Neural progenitor cell (in vitro differentiated cells): ENCODE results near the gene PPM1L. TPM values are rescaled to one million over a fixed set of nuclear protein-coding genes. Genes with fewer than 3 reads are reported as not detected.

Source experiments
- DNase-seq: peaks from one replicate; pipeline ENCODE4 v3.0.0-alpha.2; 2016; ENCODE audit warnings: low spot score
- H2AFZ ChIP-seq: fragments of 200-600 bp; sonication (generic); replicated peaks from 2 replicates; pipeline ENCODE4 v1.6.1; 2016; ENCODE audit warnings: antibody characterized with exemption
- H3F3A ChIP-seq: fragments of 200-600 bp; sonication (generic); 2 replicates; pipeline ENCODE4 v1.6.1; 2016; ENCODE audit warnings: antibody characterized with exemption, low read depth
- H3K27ac ChIP-seq: fragments of 200-600 bp; sonication (generic); 2 replicates; pipeline ENCODE4 v1.5.1; 2016; ENCODE audit warnings: mild to moderate bottlenecking
- H3K27me3 ChIP-seq: fragments of 200-600 bp; sonication (generic); 2 replicates; pipeline ENCODE4 v1.6.1; 2016; ENCODE audit warnings: mild to moderate bottlenecking, moderate library complexity
- H3K36me3 ChIP-seq: fragments of 200-600 bp; sonication (generic); 2 replicates; pipeline ENCODE4 v1.5.1; 2016
- H3K4me1 ChIP-seq: fragments of 200-600 bp; sonication (generic); 2 replicates; pipeline ENCODE4 v1.6.1; 2016; ENCODE audit warnings: mixed run types
- H3K4me2 ChIP-seq: fragments of 200-600 bp; sonication (generic); 2 replicates; pipeline ENCODE4 v1.6.1; 2016
- H3K4me3 ChIP-seq: fragments of 200-600 bp; sonication (generic); 2 replicates; pipeline ENCODE4 v1.5.1; 2016
- H3K79me2 ChIP-seq: fragments of 200-600 bp; sonication (generic); 2 replicates; pipeline ENCODE4 v1.6.1; 2016; ENCODE audit warnings: low read depth
- H3K9ac ChIP-seq: fragments of 200-600 bp; sonication (generic); 2 replicates; pipeline ENCODE4 v1.6.1; 2016
- H3K9me3 ChIP-seq: fragments of 200-600 bp; sonication (generic); 2 replicates; pipeline ENCODE4 v1.5.1; 2016; ENCODE audit warnings: low read depth
- H4K20me1 ChIP-seq: fragments of 200-600 bp; sonication (generic); 2 replicates; pipeline ENCODE4 v1.6.1; 2016; ENCODE audit warnings: low read depth
- H3K27ac Mint-ChIP-seq: 3 replicates; pipeline ENCODE4 v1.8.0; 2021; ENCODE audit warnings: mixed read lengths
- H3K27me3 Mint-ChIP-seq: 2 replicates; pipeline ENCODE4 v1.8.0; 2022; ENCODE audit warnings: low read depth, mild to moderate bottlenecking, inconsistent platforms, moderate library complexity, mixed read lengths; ENCODE audit not compliant: insufficient read depth
- H3K36me3 Mint-ChIP-seq: 3 replicates; pipeline ENCODE4 v1.8.0; 2021; ENCODE audit warnings: mixed read lengths
- H3K4me1 Mint-ChIP-seq: 3 replicates; pipeline ENCODE4 v1.8.0; 2021; ENCODE audit warnings: mixed read lengths
- H3K4me3 Mint-ChIP-seq: 3 replicates; pipeline ENCODE4 v1.8.0; 2021; ENCODE audit warnings: mild to moderate bottlenecking, moderate library complexity, mixed read lengths
- H3K9me3 Mint-ChIP-seq: 3 replicates; pipeline ENCODE4 v1.8.0; 2020; ENCODE audit warnings: mixed read lengths
- CTCF ChIP-seq: fragments of 200-600 bp; sonication (generic); IDR thresholded peaks from 2 replicates; pipeline ENCODE4 v1.5.1; 2017; ENCODE audit warnings: antibody characterized with exemption, mild to moderate bottlenecking
- EZH2 ChIP-seq: fragments of 200-600 bp; sonication (generic); IDR thresholded peaks from 2 replicates; pipeline ENCODE4 v1.6.1; 2017; ENCODE audit warnings: antibody characterized with exemption, mild to moderate bottlenecking, moderate library complexity
- EZH2phosphoT487 ChIP-seq: fragments of 200-600 bp; sonication (generic); IDR thresholded peaks from 2 replicates; pipeline ENCODE4 v1.6.1; 2017; ENCODE audit warnings: antibody characterized with exemption
- total RNA-seq: library from RNA; depleted of rRNA; stranded (reverse); fragments of >200 nt; gene quantifications from 2 replicates; pipeline ENCODE4 v1.2.3, GENCODE V29; 2015; ENCODE audit warnings: low replicate concordance

The PPM1L gene
- total RNA-seq, 1 donor from 2014 or later = 16.5 TPM

GRCh38 chr3:160960568-160960967 lies 204.5 kb downstream of the PPM1L start:
- Histone ChIP-seq H3K9ac (no peak overlapping the region), H3K4me3 (no peak overlapping the region), H3K4me1 (no peaks in the 10 kb centered on the region), H3K79me2 (no peaks in the 10 kb centered on the region), H3K27ac (no peak overlapping the region), H4K20me1 (no peaks in the 10 kb centered on the region), H3K9me3 (no peaks in the 10 kb centered on the region), H3F3A (no peaks in the 10 kb centered on the region), H3K36me3 (no peaks in the 10 kb centered on the region), H3K4me2 (no peak overlapping the region), H2AFZ (no peak overlapping the region), H3K27me3 (no peaks in the 10 kb centered on the region)
- H3K27ac Mint-ChIP-seq = no peak overlapping the region
- no peaks in the 10 kb centered on the region for H3K4me1 Mint-ChIP-seq
- H3K36me3 Mint-ChIP-seq = peaks cover 2% of the 10 kb centered on the region
- no peak overlapping the region for H3K4me3 Mint-ChIP-seq
- no peak for TF ChIP-seq EZH2phosphoT487
- TF ChIP-seq EZH2 = no peak
- no peak for TF ChIP-seq CTCF
- H3K9me3 Mint-ChIP-seq = no peaks in the 10 kb centered on the region
- DNase-seq = no peak
- H3K27me3 Mint-ChIP-seq = no peaks in the 10 kb centered on the region

GRCh38 chr3:160963949-160964348 lies 207.9 kb downstream of the PPM1L start:
- Histone ChIP-seq H3K4me1 (peaks cover 4% of the 10 kb centered on the region), H3K9ac (no peak overlapping the region), H3F3A (no peaks in the 10 kb centered on the region), H3K27me3 (no peaks in the 10 kb centered on the region), H2AFZ (no peak overlapping the region), H3K27ac (no peak overlapping the region), H3K4me3 (no peak overlapping the region), H3K79me2 (no peaks in the 10 kb centered on the region), H3K9me3 (no peaks in the 10 kb centered on the region), H3K4me2 (no peak overlapping the region), H4K20me1 (no peaks in the 10 kb centered on the region), H3K36me3 (no peaks in the 10 kb centered on the region)
- Mint-ChIP-seq H3K4me1 (no peaks in the 10 kb centered on the region), H3K27ac (no peak overlapping the region), H3K4me3 (no peak overlapping the region), H3K36me3 (peaks cover 9% of the 10 kb centered on the region), H3K9me3 (no peaks in the 10 kb centered on the region), H3K27me3 (no peaks in the 10 kb centered on the region)
- no peak for TF ChIP-seq CTCF
- no peak for TF ChIP-seq EZH2
- TF ChIP-seq EZH2phosphoT487 = no peak
- DNase-seq = no peak

GRCh38 chr3:160968761-160969160 lies 212.7 kb downstream of the PPM1L start:
- no peaks in the 10 kb centered on the region for H3K79me2 ChIP-seq
- Mint-ChIP-seq H3K4me3 (no peak overlapping the region), H3K27me3 (no peaks in the 10 kb centered on the region), H3K27ac (no peak overlapping the region), H3K4me1 (no peaks in the 10 kb centered on the region), H3K9me3 (peaks cover 2% of the 10 kb centered on the region), H3K36me3 (peaks cover 9% of the 10 kb centered on the region)
- H3K27me3 ChIP-seq = no peaks in the 10 kb centered on the region
- H3F3A ChIP-seq = no peaks in the 10 kb centered on the region
- TF ChIP-seq CTCF (no peak), EZH2phosphoT487 (no peak), EZH2 (no peak)
- peaks cover 10% of the 10 kb centered on the region for H3K4me1 ChIP-seq
- no peak overlapping the region for H3K27ac ChIP-seq
- no peak overlapping the region for H3K9ac ChIP-seq
- DNase-seq = no peak
- no peak overlapping the region for H3K4me3 ChIP-seq
- no peaks in the 10 kb centered on the region for H3K9me3 ChIP-seq
- H2AFZ ChIP-seq = no peak overlapping the region
- H3K4me2 ChIP-seq = no peak overlapping the region
- no peaks in the 10 kb centered on the region for H4K20me1 ChIP-seq
- H3K36me3 ChIP-seq = no peaks in the 10 kb centered on the region
